ENCODE data around the gene NAALADL2. TPM values are rescaled to one million over a fixed set of nuclear protein-coding genes. Genes with fewer than 3 reads are reported as not detected.

NAALADL2 gene
- total and polyA plus RNA-seq, 2 of the 8 experiments (the other 6 are each of a cell fraction or from before 2014, with no cell fraction given), result 0.12 to 0.22 TPM

DNA sequence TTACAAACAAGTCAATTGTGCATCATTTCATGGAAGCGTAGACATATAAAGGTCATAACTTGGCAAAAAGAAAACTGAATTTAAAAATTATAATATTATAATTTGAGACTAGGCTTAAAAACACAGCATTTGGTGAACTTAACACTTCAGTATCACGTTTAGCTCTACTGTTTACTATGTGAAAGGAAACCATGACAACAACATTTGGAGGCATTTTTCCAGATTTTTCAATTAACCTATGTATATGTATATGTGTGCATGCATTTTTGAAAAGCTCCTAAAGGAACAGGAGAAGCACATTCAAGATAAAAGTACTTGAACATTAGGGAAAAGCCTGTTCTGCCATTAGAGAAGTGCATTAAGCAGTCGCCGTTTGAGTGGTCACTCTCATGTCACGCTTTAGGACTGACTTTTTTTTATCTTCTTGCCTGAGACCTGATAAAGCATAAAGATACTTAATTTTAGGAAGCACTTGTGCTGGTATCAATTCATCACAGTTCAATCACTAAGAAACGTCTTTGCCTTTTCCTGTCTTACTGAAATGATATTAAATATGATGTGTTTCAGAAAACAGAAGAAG lies 156.0 kb downstream of the NAALADL2 start:
- Histone ChIP-seq H3K4me2 (ENCODE audit: insufficient read depth in 1 of 2, low read depth in 2 of 2, low read length in 2 of 2) (no peak overlapping the region), H3K18ac (ENCODE audit: extremely low read depth, low read length) (no peak overlapping the region), H4K20me1 (replicated peaks in 1 of 2; ENCODE audit: control insufficient read depth in 1 of 2, insufficient read depth in 2 of 2, low read length in 2 of 2) (no peaks in the 10 kb centered on the region), H2BK5ac (ENCODE audit: low read depth, low read length) (no peak overlapping the region), H2BK120ac (replicated peaks; ENCODE audit: low read depth, low read length) (no peak overlapping the region), H3K9me3 (ENCODE audit: insufficient read depth in 2 of 2, low read depth in 1 of 2, low read length in 1 of 2) (no peaks in the 10 kb centered on the region), H2AK5ac (ENCODE audit: low read depth, low read length) (no peak overlapping the region), H3K27ac (ENCODE audit: low read depth, low read length) (no peak overlapping the region), H4K5ac (ENCODE audit: insufficient read length, low read depth, low read length) (no peak overlapping the region), H3K14ac (ENCODE audit: insufficient read length) (no peak overlapping the region), H3K56ac (replicated peaks; ENCODE audit: insufficient read length, low read depth, low read length) (no peak overlapping the region), H3K27me3 (replicated peaks in 1 of 4; ENCODE audit: control insufficient read depth in 3 of 4, extremely low read depth in 1 of 4, insufficient read depth in 3 of 4, low read length in 3 of 4) (no peaks in the 10 kb centered on the region), H2AFZ (ENCODE audit: low read length) (no peak overlapping the region), H3K9ac (replicated peaks in 1 of 4; ENCODE audit: extremely low read depth in 1 of 4, low read depth in 3 of 4, low read length in 3 of 4) (no peak overlapping the region), H3K79me2 (ENCODE audit: control insufficient read depth in 1 of 2, insufficient read depth in 2 of 2, low read length in 2 of 2) (no peaks in the 10 kb centered on the region), H4K91ac (replicated peaks; ENCODE audit: insufficient read length, low read length) (no peak overlapping the region), H3K23ac (ENCODE audit: insufficient read length) (no peak overlapping the region), H2BK20ac (ENCODE audit: low read length) (no peak overlapping the region), H2BK15ac (ENCODE audit: low read length) (no peak overlapping the region), H3K4ac (replicated peaks; ENCODE audit: insufficient read length, low read depth, low read length) (no peak overlapping the region), H4K8ac (ENCODE audit: extremely low read depth, insufficient read depth, low read length) (no peak overlapping the region), H2BK12ac (ENCODE audit: low read depth, low read length) (no peak overlapping the region), H3K4me3 (ENCODE audit: extremely low read depth in 1 of 4, insufficient read depth in 2 of 4, low read depth in 3 of 4, low read length in 4 of 4) (no peak overlapping the region), H3K4me1 (replicated peaks in 1 of 4; ENCODE audit: control insufficient read depth in 3 of 4, insufficient read depth in 4 of 4, low read length in 3 of 4) (no peaks in the 10 kb centered on the region), H3K23me2 (ENCODE audit: low read depth, low read length) (no peaks in the 10 kb centered on the region), H3K36me3 (ENCODE audit: control insufficient read depth in 2 of 4, insufficient read depth in 4 of 4, low read length in 3 of 4) (no peaks in the 10 kb centered on the region), H3K79me1 (ENCODE audit: low read depth, low read length) (no peaks in the 10 kb centered on the region)
- 88% methylated on average over 6 of the region's 6 CpGs; no CpG with 5 or more reads in 1 of the 2 experiments for WGBS, 2 experiments (ENCODE audit: extremely low coverage in 1 of 2, insufficient coverage in 1 of 2, insufficient read length in 1 of 2, insufficient replicate concordance in 2 of 2, low coverage in 1 of 2, low lambda C conversion rate in 2 of 2, missing lambda C conversion rate in 1 of 2)
- POLR2A ChIA-PET (ENCODE audit: partially characterized antibody), result no interaction called here
- CTCF ChIA-PET (ENCODE audit: partially characterized antibody), result interaction anchor here (1.4 kb wide), 1 partner anchor 153 kb away, joined by 3 read pairs; no protein-coding TSS in a partner anchor
- TF ChIP-seq SAP30 (IDR thresholded peaks at IDR 0.05; ENCODE audit: insufficient read depth, insufficient replicate concordance, low read length) (no peak), BACH1 (IDR thresholded peaks at IDR 0.05; ENCODE audit: low read length) (no peak), TAF1 (IDR thresholded peaks at IDR 0.05; ENCODE audit: low read depth, low read length) (no peak), SP4 (IDR thresholded peaks at IDR 0.05; ENCODE audit: low read length) (no peak), RXRA (IDR thresholded peaks at IDR 0.05; ENCODE audit: insufficient read depth, low read depth, low read length) (no peak), TEAD4 (IDR thresholded peaks at IDR 0.05; ENCODE audit: low read depth, low read length) (no peak), RNF2 (IDR thresholded peaks at IDR 0.05; ENCODE audit: borderline replicate concordance, low read depth, low read length, missing control alignments, poor library complexity, severe bottlenecking) (no peak), GABPA (IDR thresholded peaks at IDR 0.05; ENCODE audit: borderline replicate concordance, insufficient read depth, low read length) (no peak)
- TF ChIP-seq, protein P1, sequence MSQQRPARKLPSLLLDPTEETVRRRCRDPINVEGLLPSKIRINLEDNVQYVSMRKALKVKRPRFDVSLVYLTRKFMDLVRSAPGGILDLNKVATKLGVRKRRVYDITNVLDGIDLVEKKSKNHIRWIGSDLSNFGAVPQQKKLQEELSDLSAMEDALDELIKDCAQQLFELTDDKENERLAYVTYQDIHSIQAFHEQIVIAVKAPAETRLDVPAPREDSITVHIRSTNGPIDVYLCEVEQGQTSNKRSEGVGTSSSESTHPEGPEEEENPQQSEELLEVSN (IDR thresholded peaks at IDR 0.05), result no peak
- TF ChIP-seq, protein P2, sequence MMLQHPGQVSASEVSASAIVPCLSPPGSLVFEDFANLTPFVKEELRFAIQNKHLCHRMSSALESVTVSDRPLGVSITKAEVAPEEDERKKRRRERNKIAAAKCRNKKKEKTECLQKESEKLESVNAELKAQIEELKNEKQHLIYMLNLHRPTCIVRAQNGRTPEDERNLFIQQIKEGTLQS (IDR thresholded peaks at IDR 0.05; ENCODE audit: insufficient read depth, low read depth, low read length), result no peak
- TF ChIP-seq, protein P3, sequence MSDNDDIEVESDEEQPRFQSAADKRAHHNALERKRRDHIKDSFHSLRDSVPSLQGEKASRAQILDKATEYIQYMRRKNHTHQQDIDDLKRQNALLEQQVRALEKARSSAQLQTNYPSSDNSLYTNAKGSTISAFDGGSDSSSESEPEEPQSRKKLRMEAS (IDR thresholded peaks at IDR 0.05), result no peak
- FAIRE-seq, result no peak
- no peak for DNase-seq (ENCODE audit: low read depth in 1 of 2, low spot score in 2 of 2)
